ENCODE data around the gene ISL1. TPM values are rescaled to one million over a fixed set of nuclear protein-coding genes. Genes with fewer than 3 reads are reported as not detected.

The ISL1 gene
- total RNA-seq (2022) (0.29 and 0.88 TPM in 2 replicates), Bru-seq, nascent RNA (percentile 31 among the genes with signal in this experiment), BruChase-seq, experiment 1, labeled RNA remaining after a 2-hour chase (percentile 23 among the genes with signal in this experiment), BruChase-seq, experiment 2, labeled RNA remaining after a 6-hour chase (percentile 17 among the genes with signal in this experiment)
- long read RNA-seq, partial matches to known transcripts, result 0 of 3 reads
- long read RNA-seq, other reads (novel, unspliced or antisense), result 0 of 3 reads

DNA sequence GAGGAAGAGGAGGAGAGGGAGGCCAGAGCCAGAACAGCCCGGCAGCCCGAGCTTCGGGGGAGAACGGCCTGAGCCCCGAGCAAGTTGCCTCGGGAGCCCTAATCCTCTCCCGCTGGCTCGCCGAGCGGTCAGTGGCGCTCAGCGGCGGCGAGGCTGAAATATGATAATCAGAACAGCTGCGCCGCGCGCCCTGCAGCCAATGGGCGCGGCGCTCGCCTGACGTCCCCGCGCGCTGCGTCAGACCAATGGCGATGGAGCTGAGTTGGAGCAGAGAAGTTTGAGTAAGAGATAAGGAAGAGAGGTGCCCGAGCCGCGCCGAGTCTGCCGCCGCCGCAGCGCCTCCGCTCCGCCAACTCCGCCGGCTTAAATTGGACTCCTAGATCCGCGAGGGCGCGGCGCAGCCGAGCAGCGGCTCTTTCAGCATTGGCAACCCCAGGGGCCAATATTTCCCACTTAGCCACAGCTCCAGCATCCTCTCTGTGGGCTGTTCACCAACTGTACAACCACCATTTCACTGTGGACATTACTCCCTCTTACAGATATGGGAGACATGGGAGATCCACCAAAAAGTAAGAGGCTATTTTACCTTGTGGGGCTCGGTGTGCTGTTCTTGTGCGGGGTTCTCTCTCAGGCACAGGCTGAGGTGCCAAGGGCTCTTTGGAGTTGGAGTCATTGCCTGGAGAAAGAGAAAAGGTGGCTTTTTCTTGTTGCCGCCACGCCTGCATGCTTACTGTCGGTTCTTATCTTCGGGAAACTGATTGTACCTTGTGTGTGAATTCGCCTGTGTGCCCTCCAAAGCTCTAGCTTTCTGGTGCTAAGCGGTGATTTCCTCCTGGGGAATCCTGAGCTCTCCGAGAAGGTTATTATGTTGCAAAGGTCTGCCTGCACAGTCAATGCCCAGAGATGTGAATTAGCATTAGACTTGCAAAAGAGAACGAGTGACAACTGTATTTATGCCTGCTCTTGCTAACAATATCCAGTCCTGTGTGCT, at the start of gene ISL1:
ISL1 (plus strand) TSS at position 318 of the 991 bp plus-strand sequence; CDS start at position 542, 224 bp downstream.
- ChIA-PET POLR2A (no interaction called here), CTCF (no interaction called here)
- peak; percentile 77 to 84 for DNase-seq
- Histone ChIP-seq H3K27me3 (replicated peaks; ENCODE audit: control insufficient read depth, insufficient read depth, low read length) (no peaks in the 10 kb centered on the region; the same call in 1 of the 2 replicates), H3K4me1 (no peaks in the 10 kb centered on the region), H3K4me3 (ENCODE audit: low read depth, low read length) (peak within 1 kb of the TSS; percentile 45), H3K36me3 (ENCODE audit: control insufficient read depth, insufficient read depth, low read length) (no peaks in the 10 kb centered on the region), H3K9me3 (no peaks in the 10 kb centered on the region)
- peak within 1 kb of the TSS; percentile 83 for H3K4me3 Mint-ChIP-seq (ENCODE audit: unreplicated experiment)
- intact Hi-C loops (cut with micrococcal nuclease; ENCODE audit: unreplicated experiment), result loop anchor here (2.0 to 10.0 kb wide), 3 partner anchors 15 to 1271 kb away; no protein-coding TSS in a partner anchor
- H3K27ac Mint-ChIP-seq (ENCODE audit: unreplicated experiment), result peak within 1 kb of the TSS; percentile 35
- peaks cover 22% of the 10 kb centered on the region for H3K27me3 Mint-ChIP-seq (ENCODE audit: insufficient read depth, unreplicated experiment)
- no peaks in the 10 kb centered on the region for H3K4me1 Mint-ChIP-seq (ENCODE audit: low read depth, unreplicated experiment)
- no TSS peak for BruUV-seq (replicated peaks)
- H3K36me3 Mint-ChIP-seq (ENCODE audit: insufficient read depth, unreplicated experiment), result peaks cover 9% of the 10 kb centered on the region
- H3K9me3 Mint-ChIP-seq (ENCODE audit: unreplicated experiment), result no peaks in the 10 kb centered on the region
- TF ChIP-seq, protein P1, sequence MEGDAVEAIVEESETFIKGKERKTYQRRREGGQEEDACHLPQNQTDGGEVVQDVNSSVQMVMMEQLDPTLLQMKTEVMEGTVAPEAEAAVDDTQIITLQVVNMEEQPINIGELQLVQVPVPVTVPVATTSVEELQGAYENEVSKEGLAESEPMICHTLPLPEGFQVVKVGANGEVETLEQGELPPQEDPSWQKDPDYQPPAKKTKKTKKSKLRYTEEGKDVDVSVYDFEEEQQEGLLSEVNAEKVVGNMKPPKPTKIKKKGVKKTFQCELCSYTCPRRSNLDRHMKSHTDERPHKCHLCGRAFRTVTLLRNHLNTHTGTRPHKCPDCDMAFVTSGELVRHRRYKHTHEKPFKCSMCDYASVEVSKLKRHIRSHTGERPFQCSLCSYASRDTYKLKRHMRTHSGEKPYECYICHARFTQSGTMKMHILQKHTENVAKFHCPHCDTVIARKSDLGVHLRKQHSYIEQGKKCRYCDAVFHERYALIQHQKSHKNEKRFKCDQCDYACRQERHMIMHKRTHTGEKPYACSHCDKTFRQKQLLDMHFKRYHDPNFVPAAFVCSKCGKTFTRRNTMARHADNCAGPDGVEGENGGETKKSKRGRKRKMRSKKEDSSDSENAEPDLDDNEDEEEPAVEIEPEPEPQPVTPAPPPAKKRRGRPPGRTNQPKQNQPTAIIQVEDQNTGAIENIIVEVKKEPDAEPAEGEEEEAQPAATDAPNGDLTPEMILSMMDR (IDR thresholded peaks at IDR 0.05; ENCODE audit: insufficient read depth in 1 of 2, low read depth in 1 of 2, low read length in 1 of 2, severe bottlenecking in 1 of 2, unreplicated experiment in 1 of 2), result no peak

DNA sequence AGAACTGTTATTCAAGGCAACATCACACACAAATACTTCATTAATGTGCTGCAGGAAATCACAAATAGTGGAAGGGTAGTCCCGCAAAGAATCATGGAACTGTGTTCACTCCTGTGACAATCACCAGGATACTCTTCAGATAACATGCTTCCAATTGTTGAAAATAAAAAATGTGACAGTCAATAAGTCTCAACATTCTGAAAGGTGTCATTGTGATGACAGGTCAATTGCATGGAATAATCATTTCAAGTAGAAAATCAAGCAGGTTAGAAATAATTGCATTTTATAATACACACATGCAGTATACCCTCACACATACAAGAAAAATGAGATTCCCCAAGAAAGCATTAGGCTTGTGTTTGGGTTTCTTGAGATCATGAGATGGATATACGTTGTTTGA, 46.4 kb upstream of the ISL1 start:
- TF ChIP-seq, protein P1 (IDR thresholded peaks at IDR 0.05; ENCODE audit: insufficient read depth in 1 of 2, low read depth in 1 of 2, low read length in 1 of 2, severe bottlenecking in 1 of 2, unreplicated experiment in 1 of 2), result no peak
- no peaks in the 10 kb centered on the region for H3K27me3 ChIP-seq (replicated peaks; ENCODE audit: control insufficient read depth, insufficient read depth, low read length)
- Mint-ChIP-seq H3K36me3 (ENCODE audit: insufficient read depth, unreplicated experiment) (no peaks in the 10 kb centered on the region), H3K4me1 (ENCODE audit: low read depth, unreplicated experiment) (no peaks in the 10 kb centered on the region), H3K4me3 (ENCODE audit: unreplicated experiment) (no peak overlapping the region), H3K27me3 (ENCODE audit: insufficient read depth, unreplicated experiment) (no peaks in the 10 kb centered on the region), H3K9me3 (ENCODE audit: unreplicated experiment) (peaks cover 8% of the 10 kb centered on the region), H3K27ac (ENCODE audit: unreplicated experiment) (no peak overlapping the region)
- no peaks in the 10 kb centered on the region for H3K36me3 ChIP-seq (ENCODE audit: control insufficient read depth, insufficient read depth, low read length)
- intact Hi-C loops (cut with micrococcal nuclease; ENCODE audit: unreplicated experiment), result no loop called here
- no peaks in the 10 kb centered on the region for H3K9me3 ChIP-seq
- CTCF ChIA-PET, result no interaction called here
- POLR2A ChIA-PET, result no interaction called here
- no peaks in the 10 kb centered on the region for H3K4me1 ChIP-seq
- no peak overlapping the region for H3K4me3 ChIP-seq (ENCODE audit: low read depth, low read length)
- no peak for DNase-seq
- no TSS peak for BruUV-seq (replicated peaks)

DNA sequence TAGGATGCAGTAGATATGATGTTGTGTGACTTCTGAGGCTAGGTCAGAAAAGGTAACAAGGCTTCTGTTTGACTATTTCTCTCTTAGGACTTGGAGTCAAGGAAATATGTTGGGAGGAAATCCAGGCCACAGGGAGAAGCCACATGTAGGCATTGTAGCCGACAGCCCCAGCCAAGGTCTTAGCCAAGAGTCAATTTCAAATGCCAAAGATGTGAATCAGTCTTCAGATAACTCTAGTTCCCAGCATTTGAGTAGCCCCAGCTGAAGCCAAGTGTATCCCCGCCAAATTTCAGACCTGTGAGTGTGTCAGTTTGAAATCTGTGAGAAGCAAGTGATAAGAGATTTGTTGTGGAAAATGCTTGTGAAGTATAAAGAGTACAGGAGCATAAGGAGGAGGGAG, 38.1 kb upstream of the ISL1 start:
- POLR2A ChIA-PET, result no interaction called here
- H3K27me3 ChIP-seq (replicated peaks; ENCODE audit: control insufficient read depth, insufficient read depth, low read length), result no peaks in the 10 kb centered on the region
- H3K9me3 ChIP-seq, result peaks cover 4% of the 10 kb centered on the region; the same call in 1 of the 2 replicates
- Mint-ChIP-seq H3K4me3 (ENCODE audit: unreplicated experiment) (no peak overlapping the region), H3K27me3 (ENCODE audit: insufficient read depth, unreplicated experiment) (no peaks in the 10 kb centered on the region), H3K27ac (ENCODE audit: unreplicated experiment) (no peak overlapping the region), H3K36me3 (ENCODE audit: insufficient read depth, unreplicated experiment) (no peaks in the 10 kb centered on the region), H3K9me3 (ENCODE audit: unreplicated experiment) (peaks cover 19% of the 10 kb centered on the region), H3K4me1 (ENCODE audit: low read depth, unreplicated experiment) (no peaks in the 10 kb centered on the region)
- intact Hi-C loops (cut with micrococcal nuclease; ENCODE audit: unreplicated experiment), result no loop called here
- DNase-seq, result no peak
- CTCF ChIA-PET, result no interaction called here
- no peaks in the 10 kb centered on the region for H3K36me3 ChIP-seq (ENCODE audit: control insufficient read depth, insufficient read depth, low read length)
- no peaks in the 10 kb centered on the region for H3K4me1 ChIP-seq
- no TSS peak for BruUV-seq (replicated peaks)
- TF ChIP-seq, protein P1 (IDR thresholded peaks at IDR 0.05; ENCODE audit: insufficient read depth in 1 of 2, low read depth in 1 of 2, low read length in 1 of 2, severe bottlenecking in 1 of 2, unreplicated experiment in 1 of 2), result no peak
- no peak overlapping the region for H3K4me3 ChIP-seq (ENCODE audit: low read depth, low read length)

Measured in Caco-2 (cell line).